GM04503 (cell line): ENCODE results near the gene NAA35.

ENCODE experiments used
- DNase-seq: peaks from one replicate; pipeline ENCODE4 v3.0.0-alpha.2; 2012; ENCODE audit warnings: low read depth

Gene NAA35

GRCh38 chr9:86062845-86063693, 122.1 kb downstream of the NAA35 start:
- DNase-seq: no peak

DNA sequence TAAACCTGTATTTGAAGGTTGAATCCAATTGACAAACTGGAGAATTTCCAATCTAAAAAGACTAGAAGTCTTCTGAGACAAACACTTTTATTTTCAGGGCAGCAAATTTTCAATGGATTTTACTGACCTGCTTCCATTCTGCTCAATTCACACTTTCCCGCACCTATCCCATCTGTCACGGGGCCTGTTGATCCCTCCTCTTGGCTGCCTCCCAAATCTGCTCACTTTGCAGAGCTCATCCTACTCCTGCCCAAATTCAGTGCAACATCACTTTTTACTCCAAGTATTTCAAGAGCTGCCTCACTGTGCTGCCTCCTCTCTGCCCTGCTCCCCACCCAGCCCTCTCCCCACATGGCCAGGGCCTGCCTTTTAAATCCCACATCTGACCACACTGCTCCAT, 123.3 kb downstream of the NAA35 start:
- no peak for DNase-seq

DNA sequence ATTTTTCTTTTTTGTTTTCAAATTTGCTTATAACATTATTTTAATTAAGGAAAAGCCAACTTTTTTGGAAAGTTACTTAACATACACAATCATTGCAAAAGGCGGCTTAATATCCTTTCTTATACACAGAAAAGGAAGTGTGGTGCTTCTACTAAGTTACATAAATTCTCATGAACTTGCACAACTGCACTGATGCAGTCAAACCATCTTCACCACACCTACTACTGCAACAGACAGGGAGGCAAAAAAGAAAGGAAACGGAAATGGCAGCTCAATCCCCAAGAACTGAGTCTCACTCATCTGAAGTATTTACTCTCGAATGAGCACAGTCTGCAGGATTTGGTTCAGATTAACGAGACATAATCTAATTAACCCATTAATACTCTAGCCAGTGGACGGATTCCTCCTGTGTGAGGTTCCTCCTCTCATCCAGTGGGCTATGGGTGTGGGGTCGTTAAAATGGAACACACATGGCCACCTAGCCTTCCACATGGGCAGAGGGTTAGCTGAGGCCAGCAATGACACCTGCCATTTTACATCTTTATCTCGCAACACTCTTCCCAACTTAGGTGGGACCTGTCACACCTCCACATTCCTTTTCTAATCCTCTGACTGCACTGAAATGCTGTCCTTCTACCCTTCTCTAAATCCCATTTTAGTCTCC, 128.4 kb downstream of the NAA35 start:
- no peak for DNase-seq
